CD4-positive, alpha-beta T cell treated with Interleukin-15 for 1 hour (primary cell): ENCODE measurements around the gene TMEM161A.

Experiments used
- DNase-seq: peaks from one replicate; pipeline ENCODE4 v3.0.0-alpha.2; 2020

TMEM161A gene

DNA sequence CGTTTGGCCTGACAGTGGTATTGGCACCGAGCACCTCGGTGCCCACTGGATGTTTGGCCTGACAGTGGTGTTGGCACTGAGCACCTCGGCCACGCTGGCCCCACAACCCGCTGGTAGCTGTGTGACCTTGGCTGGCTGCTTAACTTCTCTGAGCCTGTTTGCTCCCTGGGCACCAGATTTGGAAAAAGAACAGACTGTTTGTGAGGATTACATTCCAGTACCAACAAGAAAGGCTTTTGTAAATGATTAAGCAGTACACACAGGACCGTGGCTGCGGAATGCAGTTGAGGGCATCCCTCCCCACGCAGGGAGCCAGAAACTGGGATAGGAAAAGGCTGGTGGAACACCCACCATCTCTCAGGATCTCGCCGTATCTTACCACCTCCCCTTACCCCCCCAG, 42.6 kb downstream of the TMEM161A start:
- DNase-seq, result no peak

DNA sequence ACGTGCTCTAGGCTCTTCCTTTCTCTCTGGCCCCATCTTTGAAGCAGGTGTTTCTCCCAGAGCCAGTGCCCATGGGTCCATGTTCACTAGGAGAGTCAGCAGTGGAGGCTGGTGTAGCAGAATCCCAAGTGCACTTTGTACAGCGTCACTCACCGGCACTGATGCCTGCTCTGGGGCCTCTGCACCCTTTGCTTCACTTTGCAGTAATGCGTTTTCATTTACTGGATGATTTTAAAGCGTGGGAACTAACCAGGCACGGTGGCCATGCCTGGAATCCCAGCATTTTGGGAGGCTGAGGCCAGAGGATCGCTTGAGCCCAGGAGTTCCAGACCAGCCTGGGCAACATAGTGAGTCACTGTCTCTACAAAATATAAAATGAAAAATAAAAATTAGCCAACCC, 43.8 kb downstream of the TMEM161A start:
- no peak for DNase-seq

DNA sequence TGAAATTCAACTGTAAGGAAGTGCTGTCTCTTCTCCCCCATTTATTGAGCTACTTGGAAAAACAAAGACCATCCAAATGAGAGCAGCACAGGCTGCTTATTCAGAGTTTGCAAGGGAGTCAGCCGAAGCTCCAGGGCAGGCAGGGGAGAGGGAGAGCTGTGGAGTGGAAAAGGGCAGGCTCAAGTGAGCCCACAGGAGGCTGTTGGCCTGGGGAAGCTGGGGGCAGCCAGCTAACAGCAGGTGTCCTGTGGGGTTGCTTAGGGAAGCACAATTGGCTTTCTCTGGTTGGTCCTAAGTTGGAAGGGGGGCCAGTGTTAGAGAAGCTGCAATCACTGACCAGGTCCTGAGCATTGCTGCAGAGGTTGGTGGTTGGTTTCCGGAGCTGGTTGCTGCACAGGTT, 50.6 kb downstream of the TMEM161A start:
- no peak for DNase-seq

DNA sequence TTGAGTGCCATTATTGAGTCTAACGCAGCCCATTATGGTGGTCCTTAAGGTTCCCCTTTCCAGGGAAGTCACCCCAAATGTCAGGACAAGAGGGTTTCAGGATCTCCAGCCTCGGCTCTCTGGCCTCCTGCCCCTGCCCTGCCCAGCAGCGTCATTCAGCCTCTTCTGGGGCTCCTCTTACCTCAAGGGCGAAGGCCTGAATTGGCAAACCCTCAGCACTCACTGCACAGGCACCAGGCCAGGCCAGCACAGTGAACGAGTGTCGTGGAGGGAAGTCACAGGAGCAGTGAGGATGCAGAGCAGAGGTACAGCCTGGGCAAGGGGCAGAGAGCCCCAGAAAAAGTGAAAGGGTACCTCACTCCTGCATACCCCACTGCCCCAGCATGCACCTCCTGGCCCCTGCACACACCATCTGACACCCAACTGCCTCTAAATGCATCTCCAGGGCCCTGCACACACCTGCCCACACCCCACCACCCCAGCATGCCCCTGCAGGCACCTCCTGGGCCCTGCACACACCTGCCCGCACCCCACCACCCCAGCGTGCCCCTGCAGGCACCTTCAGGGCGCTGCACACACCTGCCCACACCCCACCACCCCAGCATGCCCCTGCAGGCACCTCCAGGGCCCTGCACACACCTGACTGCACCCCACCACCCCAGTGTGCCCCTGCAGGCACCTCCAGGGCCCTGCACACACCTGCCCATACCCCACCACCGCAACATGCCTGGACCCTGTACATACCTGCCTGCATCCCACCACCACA, 54.7 kb downstream of the TMEM161A start:
- no peak for DNase-seq

DNA sequence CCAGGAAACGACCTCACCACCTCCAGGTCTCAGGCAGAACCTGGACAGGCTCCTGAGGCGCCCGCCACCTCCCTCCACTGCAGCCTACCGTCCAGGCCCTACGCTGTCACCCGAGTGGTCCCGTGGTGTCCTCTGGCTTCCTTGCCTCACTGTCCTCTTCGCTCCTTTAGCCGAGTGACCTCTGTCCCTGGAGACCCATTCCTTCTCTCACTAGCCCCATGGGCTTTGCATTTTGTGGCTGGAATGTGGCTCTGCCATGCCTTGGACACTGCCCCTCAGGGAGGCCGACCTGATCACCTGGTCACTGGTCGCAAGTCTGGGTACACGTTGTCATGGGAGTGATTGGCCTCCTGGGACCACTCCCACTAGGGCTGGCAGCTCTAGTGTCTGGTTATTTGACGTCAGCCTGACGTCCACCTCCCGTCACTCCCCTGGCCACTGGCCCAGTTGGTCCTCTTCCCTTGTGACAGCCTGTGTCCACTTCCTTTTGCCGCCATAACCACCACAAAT, 56.6 kb downstream of the TMEM161A start:
- DNase-seq, result no peak

DNA sequence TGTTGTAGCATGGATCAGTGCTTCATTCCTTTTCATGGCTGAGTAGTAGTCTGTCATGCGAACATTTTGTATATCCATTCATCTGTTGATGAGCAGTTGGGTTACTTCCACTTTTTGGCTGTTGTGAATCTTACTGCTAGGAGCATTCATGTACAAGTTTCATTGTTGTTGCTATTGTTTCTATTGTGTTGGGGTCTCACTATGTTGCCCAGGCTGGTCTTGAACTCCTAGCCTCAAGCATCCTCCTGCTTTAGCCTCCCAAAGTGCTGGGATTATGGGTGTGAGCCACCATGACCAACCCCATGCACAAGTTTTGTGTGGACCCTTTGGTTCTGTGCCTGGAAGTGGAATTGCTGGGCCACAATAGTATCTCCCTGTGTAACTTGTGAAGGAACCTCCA, 58.7 kb downstream of the TMEM161A start:
- no peak for DNase-seq

DNA sequence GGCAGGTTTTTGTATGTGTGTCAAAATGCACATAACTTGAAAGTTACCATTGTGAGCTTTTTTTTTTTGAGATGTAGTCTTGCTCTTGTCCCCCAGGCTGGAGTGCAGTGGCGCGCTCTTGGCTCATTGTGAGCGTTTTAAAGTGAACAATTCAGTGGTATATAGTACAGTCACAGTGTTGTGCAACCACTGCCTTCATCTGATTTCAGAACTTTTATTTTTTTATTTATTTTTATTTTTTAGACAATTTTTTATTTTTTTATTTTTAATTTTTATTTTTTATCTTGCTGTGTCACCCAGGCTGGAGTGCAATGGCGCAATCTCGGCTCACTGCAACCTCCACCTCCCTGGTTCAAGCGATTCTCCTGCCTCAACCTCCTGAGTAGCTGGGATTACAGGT, 59.5 kb downstream of the TMEM161A start:
- no peak for DNase-seq

DNA sequence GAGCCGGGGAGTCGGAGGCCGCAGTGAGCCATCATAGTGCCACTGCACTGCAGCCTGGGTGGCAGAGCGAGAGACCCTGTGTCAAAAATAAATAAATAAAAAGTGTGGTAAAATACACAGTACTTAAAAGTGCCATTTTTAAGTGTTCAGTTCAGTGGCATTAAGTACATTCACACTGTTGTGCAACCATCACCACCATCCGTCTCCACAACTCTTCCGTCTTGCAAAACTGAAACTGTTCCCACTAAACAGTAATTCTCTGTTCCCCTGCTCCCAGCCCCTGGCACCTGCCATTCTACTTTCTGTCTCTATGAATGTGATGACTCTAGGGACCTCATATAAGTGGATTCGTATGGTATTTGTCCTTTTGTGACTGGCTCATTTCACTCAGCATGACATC, 61.2 kb downstream of the TMEM161A start:
- DNase-seq, result no peak

DNA sequence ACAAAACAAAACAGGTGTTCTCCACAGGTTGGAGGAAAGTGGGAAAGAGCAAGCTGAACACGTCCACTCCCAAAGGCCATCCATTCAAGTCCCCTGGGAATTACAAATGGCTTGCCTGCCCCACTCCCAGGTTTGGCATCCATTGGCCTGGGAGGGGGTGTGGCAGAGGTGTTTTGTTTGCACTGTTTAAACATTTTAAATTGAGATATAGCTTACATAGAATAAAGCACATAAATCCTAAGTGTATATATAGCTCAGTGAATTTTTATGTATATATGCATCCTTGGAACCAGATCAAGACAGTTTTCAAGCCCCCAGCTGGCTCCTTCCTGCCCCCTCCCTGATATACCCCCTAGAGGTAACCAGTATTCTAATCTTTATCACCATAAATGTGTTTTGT, 61.8 kb downstream of the TMEM161A start:
- no peak for DNase-seq

DNA sequence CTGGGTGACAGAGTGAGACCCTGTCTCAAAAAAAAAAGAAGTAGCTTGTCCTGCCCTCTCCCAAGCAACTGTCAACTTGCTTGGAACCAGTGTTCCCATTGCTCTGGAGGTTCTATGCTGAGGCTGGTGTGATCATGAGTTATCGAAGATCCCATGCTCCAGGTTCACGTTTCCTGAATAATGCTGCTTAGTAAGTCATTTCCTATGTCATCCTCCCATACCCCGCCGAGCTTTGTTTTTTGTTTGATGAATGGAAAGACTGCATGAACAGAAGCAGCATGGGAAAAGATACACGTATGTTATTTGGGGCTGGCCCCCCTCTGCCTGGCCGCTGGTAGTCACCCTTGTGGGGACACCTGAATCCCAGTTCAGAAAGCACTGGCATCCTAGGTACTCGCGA, 63.2 kb downstream of the TMEM161A start:
- DNase-seq, result no peak

DNA sequence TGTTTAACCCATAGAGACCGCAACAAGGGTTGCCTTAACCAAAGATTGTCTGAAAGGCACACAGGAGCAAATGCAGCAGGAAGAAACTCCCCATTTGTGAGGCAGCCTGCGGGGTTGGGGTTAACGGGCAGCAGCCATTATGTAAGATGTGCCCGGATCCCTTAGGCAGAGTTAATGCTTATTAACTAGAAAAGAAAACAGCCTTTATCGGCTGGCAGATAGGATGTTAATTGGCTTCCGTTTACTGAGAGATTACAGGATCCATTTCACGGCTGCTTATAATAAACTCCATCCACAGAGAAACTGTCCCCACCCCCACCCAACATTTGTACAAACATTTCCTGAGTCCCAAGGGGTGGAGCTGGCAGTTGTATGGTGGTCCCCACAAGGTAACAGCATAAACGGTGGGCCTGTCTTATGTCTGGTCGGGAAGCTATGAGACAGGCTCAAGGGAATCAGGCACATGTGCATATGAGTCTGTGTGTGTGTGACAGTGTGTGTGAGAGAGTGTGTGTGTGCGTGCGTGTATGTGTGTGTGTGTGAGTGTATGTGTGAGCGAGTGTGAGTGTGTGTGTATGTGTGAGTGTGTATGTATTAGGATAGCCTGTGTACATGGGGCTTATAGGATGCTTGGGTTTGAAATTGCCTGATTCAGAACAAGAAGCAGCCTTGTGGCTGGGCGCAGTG, 63.9 kb downstream of the TMEM161A start:
- no peak for DNase-seq

DNA sequence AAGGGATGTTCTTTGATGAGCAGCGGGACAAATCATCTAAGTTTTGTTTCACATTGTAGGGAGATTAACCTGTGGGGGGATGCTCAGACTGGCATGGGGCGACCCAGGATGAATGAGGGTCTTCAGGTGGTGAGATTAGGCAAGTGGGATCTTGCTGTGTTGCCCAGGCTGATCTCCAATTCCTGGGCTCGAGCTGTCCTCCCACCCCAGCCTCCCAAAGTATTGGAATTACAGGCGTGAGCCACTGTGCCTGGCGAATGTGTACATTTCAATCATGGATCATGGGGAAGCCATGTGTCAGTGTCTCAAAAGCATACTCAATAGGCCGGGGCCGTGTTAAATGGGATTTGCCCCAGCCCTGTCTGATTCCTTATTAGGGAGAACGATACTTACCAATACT, 66.4 kb downstream of the TMEM161A start:
- no peak for DNase-seq
